OCI-LY3 (cell line): ENCODE data around the gene PARK7.

Experiments
- EZH2phosphoT487 ChIP-seq: fragments of 200-600 bp; shearing (Covaris generic); IDR thresholded peaks from 2 replicates; pipeline ENCODE4 v1.6.1; 2018; ENCODE audit warnings: antibody characterized with exemption, mixed run types, low read depth
- TF ChIP-seq, protein P1 (sequence below): fragments of 200-600, 300-600 bp; sonication (generic); IDR thresholded peaks from 2 replicates; pipeline ENCODE4 v1.5.1; 2014; ENCODE audit warnings: antibody characterized with exemption, low read length, low read depth

DNA sequence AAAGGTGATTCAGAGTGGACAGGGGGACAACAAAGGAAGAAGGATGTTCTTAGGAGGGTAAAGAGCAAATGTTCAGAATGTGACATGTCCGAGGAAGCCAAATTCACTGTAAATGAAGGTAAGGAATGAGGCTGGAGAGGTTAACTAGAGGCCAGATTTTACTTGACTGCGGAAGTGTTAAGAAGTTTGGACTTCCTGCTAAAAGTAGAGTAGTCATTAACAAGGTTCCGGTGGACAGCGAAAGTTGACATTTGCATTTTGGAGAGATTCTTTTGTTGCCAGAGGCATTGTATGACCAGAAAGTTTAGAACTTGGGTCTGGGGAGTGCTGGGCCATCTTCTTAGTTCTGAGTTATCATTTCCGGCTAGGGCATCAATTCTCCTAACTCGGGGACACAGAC, 71.8 kb downstream of the PARK7 start:
- TF ChIP-seq, protein P1, sequence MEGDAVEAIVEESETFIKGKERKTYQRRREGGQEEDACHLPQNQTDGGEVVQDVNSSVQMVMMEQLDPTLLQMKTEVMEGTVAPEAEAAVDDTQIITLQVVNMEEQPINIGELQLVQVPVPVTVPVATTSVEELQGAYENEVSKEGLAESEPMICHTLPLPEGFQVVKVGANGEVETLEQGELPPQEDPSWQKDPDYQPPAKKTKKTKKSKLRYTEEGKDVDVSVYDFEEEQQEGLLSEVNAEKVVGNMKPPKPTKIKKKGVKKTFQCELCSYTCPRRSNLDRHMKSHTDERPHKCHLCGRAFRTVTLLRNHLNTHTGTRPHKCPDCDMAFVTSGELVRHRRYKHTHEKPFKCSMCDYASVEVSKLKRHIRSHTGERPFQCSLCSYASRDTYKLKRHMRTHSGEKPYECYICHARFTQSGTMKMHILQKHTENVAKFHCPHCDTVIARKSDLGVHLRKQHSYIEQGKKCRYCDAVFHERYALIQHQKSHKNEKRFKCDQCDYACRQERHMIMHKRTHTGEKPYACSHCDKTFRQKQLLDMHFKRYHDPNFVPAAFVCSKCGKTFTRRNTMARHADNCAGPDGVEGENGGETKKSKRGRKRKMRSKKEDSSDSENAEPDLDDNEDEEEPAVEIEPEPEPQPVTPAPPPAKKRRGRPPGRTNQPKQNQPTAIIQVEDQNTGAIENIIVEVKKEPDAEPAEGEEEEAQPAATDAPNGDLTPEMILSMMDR, result no peak
- TF ChIP-seq EZH2phosphoT487, result no peak
